GM19372 (cell line): ENCODE results near the gene USP6.
"Not testable (repeated sequence)": the region's sequence is repeated elsewhere in the genome, so short reads cannot be mapped to it uniquely, and the experiment has no call there.

Source experiments
- ATAC-seq: cut with Tn5 transposase; IDR thresholded peaks from one replicate; pipeline ENCODE4 v1.9.1; 2021; ENCODE audit warnings: mild to moderate bottlenecking, low read depth, moderate library complexity; ENCODE audit not compliant: unreplicated experiment

USP6 gene

DNA sequence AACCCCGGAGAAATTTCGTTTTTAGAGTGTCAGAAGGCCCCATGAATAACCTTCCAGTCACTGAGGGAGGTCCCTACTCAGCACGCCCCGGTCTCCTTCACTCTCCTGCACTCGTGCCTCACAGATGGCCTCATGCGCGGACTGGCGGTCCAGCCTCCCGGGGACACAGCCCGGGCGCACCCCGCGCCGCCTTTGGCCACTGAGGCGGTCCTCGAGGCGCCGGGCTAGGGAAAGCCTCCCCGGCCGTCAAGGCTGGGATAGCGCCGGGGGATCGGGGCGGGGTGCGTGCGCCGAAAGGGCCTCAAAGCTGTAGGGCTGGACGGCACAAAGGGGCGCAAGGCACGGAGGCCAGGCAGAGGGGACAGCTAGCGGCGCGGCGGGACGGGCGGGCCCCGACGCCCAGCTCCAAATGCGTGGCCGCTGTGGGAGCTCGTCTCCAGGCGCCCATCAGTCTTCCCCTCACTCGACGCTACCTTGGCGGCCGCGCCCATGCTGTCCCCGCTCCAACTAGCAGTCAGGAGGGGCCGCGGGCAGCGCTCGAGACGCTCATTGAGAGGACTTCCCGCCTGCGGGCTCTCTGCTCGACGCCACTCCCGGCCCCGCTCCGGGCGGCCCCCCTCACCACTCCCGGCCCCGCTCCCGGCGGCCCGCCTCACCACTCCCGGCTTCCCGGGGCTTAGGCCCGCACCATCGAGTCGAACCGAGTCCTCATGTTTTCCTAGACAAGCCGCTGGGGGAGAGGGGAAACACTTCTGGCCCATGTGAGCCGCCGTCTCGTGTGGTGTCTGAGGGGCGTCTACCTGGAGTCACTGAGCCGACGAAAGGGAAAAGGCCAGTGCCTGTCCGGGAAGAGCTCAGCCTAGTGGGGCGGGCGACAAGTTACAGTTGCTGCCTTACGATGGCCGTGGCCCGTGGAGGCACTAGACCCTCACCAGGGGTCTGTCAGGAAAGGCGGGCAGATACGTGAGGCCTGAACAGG is at the start of gene USP6:
Gene USP6, plus strand, starts transcription at position 360 of the 979 bp plus-strand sequence. CDS start 14,336 bp downstream, outside the sequence.
- no peak for ATAC-seq

DNA sequence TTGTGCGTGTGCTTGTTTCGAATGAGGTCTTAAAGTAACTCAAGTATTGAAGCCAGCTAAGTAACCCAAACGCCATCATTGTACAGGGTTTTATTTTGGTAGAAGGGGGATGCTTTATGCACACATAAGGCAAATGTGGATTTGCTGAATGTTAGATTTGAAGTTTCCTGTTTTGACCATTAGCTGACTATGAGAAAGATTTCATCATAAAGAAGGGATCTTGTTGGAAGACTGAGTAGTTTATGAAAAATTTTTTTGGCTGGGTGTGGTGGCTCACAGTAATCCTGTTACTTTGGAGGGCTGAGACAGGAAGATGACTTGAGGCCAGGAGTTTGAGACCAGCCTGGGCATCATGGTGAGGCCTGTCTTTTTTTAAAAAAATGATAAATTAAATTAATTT is 47.6 kb upstream of the USP6 start:
- no peak for ATAC-seq

DNA sequence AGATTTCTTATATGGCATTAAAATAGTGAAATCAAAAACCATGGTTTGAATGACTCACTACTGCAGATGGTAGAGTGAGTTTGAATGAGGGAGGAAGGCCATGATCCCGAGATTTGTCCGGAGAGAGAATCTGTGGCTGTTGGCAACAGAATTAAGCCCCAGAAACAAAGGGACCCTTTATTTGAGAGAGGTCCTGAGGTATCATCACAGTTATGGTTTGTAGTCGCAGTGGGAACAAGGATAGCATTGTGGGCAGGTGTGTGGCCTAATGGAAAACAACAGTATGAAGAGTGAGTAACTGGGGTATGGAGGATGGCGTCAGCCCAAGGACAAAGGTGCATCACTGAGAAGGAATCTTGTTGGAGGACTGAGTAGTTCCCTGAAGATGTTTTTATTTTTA is 46.1 kb upstream of the USP6 start:
- ATAC-seq: no peak

DNA sequence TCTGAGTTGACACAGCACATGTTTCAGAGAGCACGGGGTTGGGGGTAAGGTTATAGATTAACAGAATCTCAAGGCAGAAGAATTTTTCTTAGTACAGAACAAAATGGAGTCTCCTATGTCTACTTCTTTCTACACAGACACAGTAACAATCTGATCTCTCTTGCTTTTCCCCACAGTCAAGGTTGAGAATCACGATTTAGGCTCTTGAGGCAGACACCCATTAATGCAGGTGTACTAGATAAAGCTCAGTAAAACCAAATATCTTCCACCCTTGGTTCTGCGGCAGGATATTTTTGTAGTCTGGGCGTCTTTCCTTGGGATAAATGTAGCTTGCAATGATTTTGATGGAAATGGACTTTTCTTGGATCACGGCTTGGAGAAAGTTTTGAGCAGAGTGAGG is 40.4 kb upstream of the USP6 start:
- not testable (repeated sequence) for ATAC-seq

DNA sequence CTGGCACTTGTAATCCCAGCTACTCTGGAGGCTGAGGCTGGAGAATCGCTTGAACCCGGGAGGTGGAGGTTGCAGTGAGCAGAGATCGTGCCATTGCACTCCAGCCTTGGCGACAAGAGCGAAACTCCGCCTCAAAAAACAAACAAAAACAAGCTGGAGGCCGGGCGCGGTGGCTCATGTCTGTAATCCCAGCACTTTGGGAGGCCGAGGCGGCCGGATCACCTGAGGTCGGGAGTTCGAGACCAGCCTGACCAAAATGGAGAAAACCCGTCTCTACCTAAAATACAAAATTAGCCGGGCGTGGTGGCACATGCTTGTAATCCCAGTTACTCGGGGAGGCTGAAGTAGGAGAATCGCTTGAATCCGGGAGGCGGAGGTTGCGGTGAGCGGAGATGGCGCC is 38.6 kb upstream of the USP6 start:
- ATAC-seq: not testable (repeated sequence)

DNA sequence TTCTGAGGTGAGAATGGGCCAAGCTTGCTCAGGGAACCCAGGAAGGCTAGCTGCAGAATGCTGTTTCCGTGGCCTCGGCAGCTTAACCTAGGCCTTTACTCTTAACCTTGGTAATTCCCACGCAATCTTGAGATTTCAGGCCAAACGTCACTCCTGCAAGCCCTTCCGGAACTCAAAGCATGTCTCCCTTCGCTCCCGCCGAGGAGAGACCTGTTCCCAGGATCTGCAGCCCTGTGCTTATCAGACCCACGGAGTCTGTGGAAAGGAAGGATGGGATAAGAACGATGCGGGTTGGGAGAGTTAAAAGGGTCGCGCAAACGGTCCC is 38.1 kb upstream of the USP6 start:
- no peak for ATAC-seq

DNA sequence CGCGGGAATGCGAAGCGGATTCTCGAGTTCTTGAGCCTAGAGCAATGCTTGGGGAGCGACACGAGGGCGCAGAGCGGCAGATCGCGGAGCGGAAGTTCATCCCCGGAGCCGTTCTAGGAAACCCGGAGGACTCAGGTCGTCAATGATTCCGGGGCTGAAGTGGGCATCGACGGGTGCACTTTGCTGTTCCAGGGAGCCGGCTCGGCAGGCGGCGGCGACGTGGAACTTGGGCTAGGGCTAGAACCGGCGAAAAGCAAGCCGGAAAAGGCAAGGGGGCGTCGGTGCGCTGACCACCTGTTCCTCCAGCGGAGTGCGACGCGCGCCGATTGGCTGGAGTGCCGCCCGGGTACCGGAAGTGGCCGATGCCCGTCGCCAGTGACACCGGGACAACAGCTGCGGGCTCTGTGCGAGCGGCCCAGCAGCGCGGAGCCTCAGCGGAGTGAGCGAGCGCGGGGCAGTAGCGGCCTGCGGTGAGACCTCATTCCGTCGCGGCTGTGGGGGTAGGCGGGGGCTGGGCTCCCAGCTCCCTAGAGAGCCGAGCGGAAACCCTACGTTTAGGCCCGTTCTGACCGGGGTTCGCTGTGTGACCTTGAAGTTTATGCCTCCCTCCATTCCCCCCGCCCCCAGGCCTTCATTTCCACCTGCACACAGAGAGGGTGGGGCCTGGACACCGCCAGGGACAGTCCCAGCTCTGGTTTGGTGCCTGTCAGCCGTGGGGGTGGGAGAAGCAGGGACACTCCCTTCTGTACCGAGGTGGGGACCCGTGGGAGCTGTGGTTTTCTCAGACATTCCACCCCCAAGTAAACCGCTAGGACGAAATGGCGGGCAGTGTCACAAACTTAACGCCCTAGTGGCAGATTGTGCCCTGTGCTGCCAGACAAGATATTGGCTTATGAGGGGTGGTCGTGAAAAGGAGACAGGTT is 37.5 kb upstream of the USP6 start, which contains the start of gene ZFP3:
Gene ZFP3, plus strand, starts transcription at position 362 of the 923 bp plus-strand sequence. CDS start 13,038 bp downstream, outside the sequence.
- peak; percentile 68 for ATAC-seq

DNA sequence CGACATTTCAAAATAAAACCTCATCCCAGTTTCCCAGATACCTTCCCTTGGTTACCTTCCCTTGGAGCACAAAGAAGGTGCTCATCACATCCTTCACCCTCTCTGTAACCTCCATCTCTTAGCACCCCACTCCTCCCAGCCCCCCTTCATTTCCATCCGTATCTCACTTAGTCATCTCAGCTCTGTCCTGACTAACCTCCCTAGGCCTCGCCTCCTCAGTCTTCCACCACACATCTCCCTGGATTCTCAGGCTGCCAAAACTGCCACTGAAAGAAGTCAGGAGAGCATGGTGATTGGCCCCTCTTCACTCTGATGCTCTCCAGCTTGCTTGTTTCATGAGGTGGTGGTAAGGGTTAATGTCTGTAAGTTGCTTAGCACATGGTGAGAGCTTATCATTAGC is 35.2 kb upstream of the USP6 start:
- no peak for ATAC-seq

DNA sequence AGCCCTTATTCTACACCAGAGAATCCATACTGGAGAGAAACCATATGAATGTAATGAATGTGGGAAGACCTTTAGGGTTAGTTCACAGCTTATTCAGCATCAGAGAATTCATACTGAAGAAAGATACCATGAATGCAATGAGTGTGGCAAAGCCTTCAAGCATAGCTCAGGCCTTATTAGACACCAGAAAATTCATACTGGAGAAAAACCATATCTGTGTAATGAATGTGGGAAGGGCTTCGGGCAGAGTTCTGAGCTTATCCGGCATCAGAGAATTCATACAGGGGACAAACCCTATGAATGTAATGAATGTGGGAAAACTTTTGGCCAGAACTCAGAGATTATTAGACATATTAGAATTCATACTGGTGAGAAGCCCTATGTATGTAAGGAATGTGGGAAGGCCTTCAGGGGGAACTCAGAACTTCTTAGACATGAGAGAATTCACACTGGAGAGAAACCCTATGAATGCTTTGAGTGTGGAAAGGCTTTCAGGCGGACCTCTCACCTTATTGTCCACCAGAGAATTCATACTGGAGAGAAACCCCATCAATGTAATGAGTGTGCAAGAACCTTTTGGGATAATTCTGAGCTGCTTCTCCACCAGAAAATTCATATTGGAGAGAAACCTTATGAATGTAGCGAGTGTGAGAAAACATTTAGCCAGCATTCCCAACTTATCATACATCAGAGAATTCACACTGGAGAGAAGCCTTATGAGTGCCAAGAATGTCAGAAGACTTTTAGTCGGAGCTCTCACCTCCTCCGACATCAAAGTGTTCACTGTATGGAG is 23.4 kb upstream of the USP6 start:
- no peak for ATAC-seq

DNA sequence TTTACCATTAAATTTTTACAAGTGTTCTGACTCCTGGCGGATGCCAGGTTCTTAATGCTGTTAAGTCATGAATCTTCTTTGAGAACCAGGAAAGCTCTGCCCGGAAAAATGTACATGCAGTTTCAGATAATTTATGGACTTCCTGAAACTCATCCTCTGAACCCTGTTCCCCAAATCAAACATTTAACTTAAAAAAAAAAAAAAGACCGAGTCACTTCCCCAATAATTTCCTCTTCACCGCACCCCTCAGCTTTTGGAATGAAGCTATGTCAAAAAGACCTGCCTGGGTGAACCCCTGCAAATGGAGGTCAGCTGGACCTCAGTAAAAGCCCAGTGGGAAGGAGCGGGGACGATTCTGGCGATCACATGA is 19.1 kb upstream of the USP6 start:
- no peak for ATAC-seq

DNA sequence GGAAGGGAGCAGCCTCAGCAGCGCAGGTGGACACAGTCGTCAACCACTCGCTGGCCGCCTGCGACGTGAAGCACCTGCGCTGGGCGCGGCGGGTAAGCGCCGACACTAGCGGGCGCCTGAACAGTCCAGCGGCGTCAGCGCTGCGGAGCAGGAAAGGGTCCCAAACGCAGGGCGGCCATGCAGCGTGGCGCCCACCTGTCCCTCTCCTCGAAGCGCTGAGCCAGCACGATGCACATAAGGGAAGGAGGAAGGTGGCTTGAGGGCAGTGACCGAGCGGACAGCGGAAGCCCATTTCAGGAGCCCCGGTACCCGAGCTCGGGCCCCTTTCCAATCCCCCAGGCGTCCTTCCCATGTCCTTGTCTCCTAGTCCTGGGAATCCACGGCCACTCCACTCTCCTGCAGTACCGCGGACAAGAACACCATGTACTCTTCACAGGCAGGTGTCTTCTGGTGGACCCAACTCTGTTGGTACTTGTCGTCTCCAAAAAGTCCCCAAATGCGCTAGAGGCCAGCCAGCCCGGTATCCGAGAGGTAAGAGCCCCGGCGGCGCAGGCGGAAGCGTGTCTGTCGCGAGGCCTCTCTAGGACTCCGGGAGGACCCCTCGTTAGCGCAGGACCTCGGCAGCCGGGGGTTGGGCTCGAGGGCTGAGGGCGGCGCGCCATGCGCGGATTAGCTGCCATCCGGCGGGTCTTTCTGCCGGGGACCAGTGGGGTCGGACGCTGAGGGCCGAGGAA is 18.6 kb upstream of the USP6 start:
- no peak for ATAC-seq

DNA sequence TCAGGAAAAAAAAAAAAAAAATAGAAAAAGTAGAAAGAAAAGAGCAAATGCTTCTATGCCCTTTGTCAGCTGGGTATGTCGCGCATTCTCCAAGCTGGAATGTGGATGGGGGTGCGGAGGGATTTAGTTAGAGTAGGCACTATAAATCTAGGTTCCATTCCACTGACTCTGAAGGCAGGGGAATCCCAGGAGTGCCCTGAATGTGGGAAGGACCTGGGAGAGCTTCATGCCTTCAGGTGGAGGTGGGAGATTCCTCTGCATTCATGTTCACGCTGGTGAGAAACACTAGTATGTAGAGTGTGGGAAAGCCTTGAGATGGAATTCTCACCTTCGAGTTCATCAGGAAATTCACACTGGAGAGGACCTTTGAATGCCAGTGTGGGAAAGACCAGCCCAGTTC is 16.6 kb upstream of the USP6 start:
- no peak for ATAC-seq

DNA sequence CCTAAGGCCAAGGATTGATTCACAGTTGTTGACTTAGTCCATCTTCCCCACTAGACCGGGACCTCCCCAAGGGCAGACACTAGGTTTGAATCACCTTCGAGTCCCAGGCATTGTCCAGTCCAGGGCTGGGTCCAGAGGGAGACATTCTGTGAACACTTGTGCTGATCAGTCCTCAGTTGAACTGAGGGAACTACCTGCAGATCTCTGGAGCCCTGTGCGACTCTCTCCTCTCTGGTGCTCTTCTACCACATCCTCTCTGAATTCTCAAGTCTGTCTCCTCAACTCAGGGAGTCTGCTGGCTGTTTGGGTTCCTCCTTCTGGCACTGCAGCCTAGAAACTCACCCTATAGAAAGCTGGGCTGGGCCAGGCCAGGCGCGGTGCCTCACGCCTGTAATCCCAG is 15.0 kb upstream of the USP6 start:
- no peak for ATAC-seq

DNA sequence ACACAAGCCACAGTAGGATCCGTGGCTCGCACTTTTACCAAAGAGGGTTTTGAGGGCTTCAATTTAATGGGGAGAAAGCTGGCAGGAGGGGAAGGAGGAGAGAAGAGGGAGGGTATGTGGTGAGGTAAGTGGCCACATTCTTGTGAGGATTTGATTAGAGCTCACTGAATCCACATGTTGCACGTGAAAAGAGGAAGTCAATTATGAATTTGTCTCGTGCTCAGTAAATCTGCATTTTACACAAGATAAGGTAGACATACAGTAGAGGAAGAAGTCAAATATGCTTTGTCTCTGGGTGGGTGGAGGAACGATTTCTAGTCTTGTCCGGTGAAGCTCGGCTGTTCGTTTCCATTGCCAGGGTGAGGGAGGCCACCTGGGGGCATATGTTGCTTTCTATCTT is 5.0 kb upstream of the USP6 start:
- no peak for ATAC-seq

DNA sequence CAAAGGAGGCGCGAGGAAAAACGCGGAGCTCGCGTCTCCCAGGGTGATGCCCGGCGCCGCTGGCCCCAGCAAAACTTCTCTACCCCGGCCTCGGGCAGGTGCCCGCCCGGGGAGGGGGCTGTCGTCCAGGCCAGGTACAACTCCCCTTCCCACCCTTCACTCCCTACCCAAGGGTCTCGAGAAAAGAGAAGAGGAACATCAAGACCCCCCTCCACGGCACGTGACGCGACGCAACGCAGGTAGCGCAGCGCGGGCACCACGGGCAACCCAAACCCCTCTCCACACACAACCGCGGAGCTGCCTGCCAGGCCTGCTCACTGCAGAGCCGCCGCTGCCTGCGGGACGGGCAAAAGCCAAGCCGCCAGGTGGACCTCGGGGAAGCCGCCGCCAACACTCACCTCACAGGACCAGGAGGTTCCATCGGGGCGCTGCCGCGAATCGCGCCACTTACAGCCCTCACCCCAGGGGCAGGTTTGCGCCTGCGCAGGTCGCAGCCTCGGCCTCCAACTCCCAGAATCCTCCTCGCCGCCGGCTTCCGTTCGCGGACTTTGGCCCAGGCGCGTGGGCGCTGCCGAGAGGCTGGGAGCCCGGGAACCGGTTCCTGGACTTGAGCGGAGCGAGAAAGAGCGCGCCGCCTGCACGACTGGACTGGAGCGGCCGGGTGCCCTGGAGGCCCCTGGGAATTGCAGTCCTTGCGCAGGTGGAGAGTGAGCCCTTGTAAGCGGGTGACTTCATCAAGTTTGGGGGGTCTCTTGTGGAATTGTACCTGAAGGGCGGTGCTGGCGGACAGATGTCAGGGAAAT is 4.2 kb upstream of the USP6 start, which contains the start of gene ZNF232:
Gene ZNF232, minus strand, starts transcription at position 477 of the 803 bp plus-strand sequence. Its CDS starts 56 bp downstream, at position 421.
- peak; percentile 86 for ATAC-seq

DNA sequence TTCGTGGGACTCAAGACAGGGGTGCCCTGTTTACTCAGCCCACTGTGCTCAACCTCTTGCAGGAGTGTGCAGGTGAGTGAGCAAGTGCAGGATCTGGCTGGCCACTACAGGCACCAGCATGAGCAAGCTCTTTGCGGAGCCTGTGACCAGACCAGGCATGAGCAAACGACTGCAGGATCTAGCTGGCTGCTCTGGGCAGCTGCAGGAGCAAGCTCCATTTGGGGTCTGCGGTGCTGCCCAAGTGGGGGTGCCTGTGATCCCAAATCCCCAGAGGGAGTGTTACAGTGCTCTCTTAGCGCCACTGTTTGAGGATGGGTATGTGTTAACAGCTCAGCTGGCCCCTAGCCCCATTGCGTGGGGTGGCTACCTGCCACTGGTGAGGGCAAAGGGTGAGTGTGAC is 2.4 kb downstream of the USP6 start:
- no peak for ATAC-seq

DNA sequence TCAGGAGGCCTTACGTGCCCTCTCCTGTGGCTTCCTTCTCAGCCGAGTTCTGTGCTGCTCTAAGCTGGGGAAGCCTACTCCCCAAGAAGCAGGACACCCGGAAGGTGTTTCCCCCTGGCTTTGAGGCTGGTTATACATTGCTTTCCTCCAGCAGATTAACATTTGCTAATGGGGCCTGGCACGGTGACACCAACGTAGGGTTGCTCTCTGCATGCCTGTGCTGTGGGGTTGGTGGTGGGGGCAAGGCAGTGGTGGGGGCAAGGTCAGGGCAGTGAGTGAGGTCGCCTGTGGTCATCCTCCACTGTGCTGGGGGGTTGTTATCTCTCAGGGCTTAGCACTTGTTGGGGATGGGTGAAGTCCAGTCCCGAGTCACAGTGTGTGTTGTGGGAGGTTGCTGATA is 4.2 kb downstream of the USP6 start:
- no peak for ATAC-seq

DNA sequence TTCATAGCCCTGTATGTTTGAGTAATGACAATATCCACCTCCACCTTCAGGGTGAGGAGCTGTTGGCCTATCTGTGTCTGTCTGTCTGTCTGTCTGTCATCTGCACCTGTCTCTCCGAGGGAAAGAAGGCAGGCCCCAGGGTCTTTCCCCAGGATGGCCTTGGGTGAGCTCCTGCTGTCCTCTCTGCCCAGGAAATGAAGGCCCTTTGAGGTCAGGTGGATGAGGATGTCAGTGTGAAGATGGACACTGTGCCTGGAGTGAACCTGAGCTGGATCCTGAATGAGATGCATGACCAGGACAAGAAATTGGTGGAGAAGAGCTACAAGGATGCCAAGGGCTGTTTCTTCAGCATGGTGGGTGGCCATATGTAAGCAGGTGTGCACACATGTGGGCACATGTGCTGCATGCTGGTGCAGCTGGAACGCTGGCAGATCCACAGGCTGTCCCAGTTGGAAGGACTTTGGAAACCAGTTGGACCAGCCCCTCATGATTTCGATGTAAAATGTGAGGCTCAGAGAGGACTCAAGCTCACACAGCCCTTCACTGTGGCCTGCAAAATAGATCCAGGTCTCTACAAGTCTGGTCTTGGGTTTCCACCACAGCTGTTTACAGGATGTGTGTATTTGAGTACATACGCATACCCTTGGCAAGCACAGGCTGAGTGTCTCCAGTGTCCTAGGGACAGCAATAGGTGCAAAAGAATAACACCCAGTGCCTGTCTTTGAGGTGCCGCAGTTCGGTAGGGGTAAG is 4.8 kb downstream of the USP6 start:
- ATAC-seq: not testable (repeated sequence)
